Activated naive CD4-positive, alpha-beta T cell treated with anti-CD3 and anti-CD28 coated beads, Interleukin-2, amount 50 U/mL, for 24 hours (primary cell): ENCODE results near the gene ACTA1.
"Not testable (repeated sequence)": the region's sequence is repeated elsewhere in the genome, so short reads cannot be mapped to it uniquely, and the experiment has no call there.

Experiments used
- H3K27ac Mint-ChIP-seq: one replicate; pipeline ENCODE4 v1.8.0; 2021; ENCODE audit warnings: mild to moderate bottlenecking, mixed read lengths
- H3K27me3 Mint-ChIP-seq: one replicate; pipeline ENCODE4 v1.8.0; 2021; ENCODE audit warnings: mixed read lengths
- H3K36me3 Mint-ChIP-seq: one replicate; pipeline ENCODE4 v1.8.0; 2021; ENCODE audit warnings: mixed read lengths
- H3K4me1 Mint-ChIP-seq: one replicate; pipeline ENCODE4 v1.8.0; 2021; ENCODE audit warnings: mixed read lengths
- H3K4me3 Mint-ChIP-seq: one replicate; pipeline ENCODE4 v1.8.0; 2021; ENCODE audit warnings: mild to moderate bottlenecking, mixed read lengths
- H3K9me3 Mint-ChIP-seq: one replicate; pipeline ENCODE4 v1.8.0; 2021; ENCODE audit warnings: mixed read lengths

The ACTA1 gene

DNA sequence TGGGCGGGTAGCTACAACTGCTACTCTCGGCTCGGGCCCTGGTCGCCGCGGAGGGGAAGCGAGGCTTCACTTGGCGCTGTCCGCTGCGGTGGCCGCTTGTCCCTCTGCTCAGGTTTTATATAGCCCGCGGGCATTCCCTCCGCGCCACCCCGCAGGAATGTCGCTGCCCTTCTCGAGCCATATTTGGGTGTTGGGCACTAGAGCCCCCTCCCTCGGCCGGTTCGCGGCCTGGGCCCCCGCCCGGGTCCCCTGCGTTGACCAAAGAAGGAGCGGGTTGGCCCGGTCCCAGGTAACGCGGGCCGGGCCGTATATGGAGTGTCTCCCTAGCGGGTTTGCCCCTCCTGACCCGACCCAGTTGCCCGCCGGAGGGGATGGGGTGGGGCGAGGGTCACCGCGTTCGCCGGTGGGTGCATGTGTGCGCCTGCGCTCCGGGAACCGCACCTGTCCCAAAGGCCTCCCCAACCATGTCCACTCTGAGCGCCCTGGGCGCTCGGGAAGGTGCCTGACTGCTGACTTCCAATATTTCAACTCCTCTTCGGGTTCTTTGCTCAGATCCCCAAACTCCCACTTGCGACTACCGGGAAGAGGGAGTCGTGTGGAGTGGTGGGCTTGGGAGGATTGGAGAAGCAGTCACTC, at the start of gene ACTA1:
Gene ACTA1 (minus strand): TSS at position 90 of the 636 bp plus-strand sequence. CDS start 979 bp downstream, outside the sequence.
- Mint-ChIP-seq H3K4me3 (no peak within 1 kb of the TSS), H3K9me3 (no peaks in the 10 kb centered on the region), H3K27me3 (peaks cover 34% of the 10 kb centered on the region), H3K36me3 (peaks cover 7% of the 10 kb centered on the region), H3K4me1 (peaks cover 42% of the 10 kb centered on the region), H3K27ac (peak within 1 kb of the TSS; percentile 74)

DNA sequence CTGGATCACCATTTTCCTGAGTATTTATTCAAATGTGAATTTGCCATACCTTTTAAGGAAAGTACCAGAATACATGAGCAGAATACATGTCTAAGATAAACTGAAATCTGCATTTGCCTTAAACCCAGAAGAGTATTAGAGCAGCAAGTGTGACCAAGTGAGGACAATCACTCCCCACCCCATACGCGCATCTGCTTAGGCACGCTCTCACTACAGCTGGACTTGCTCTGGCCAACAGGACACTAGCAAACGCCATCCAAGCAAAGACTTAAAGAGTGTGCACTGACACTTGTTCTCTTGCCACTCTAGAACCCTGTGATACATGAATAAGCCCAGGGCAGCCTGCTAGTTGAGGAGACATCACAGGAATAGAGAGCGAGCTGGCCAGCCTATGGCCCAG, 48.6 kb upstream of the ACTA1 start:
- no peak overlapping the region for H3K27ac Mint-ChIP-seq
- H3K4me3 Mint-ChIP-seq, result no peak overlapping the region
- peaks cover 23% of the 10 kb centered on the region for H3K36me3 Mint-ChIP-seq
- no peaks in the 10 kb centered on the region for H3K27me3 Mint-ChIP-seq
- peaks cover 12% of the 10 kb centered on the region for H3K4me1 Mint-ChIP-seq
- H3K9me3 Mint-ChIP-seq, result no peaks in the 10 kb centered on the region

DNA sequence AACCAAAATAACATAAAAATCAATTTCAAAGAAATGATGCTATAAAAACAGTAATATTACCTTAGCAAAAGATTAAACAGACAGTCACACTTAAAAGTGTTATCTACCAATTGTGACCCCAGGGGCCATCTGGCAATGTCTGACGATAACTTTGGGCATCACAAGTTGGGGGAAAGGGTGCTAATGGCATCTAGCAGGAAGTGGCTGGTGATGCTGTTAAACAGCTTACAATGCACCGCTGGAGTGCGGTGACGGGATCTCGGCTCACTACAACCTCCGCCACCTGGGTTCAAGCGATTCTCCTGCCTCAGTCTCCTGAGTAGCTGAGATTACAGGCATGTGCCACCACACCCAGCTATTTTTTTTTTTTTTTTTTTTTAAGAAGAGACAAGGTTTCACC, 46.6 kb upstream of the ACTA1 start:
- Mint-ChIP-seq H3K27ac (no peak overlapping the region), H3K36me3 (peaks cover 21% of the 10 kb centered on the region), H3K27me3 (no peaks in the 10 kb centered on the region), H3K4me3 (no peak overlapping the region), H3K9me3 (no peaks in the 10 kb centered on the region), H3K4me1 (peaks cover 12% of the 10 kb centered on the region)

- no peak overlapping the region for H3K27ac Mint-ChIP-seq
- no peaks in the 10 kb centered on the region for H3K9me3 Mint-ChIP-seq
- no peaks in the 10 kb centered on the region for H3K27me3 Mint-ChIP-seq
- H3K36me3 Mint-ChIP-seq, result peaks cover 19% of the 10 kb centered on the region
- H3K4me1 Mint-ChIP-seq, result peaks cover 12% of the 10 kb centered on the region
- no peak overlapping the region for H3K4me3 Mint-ChIP-seq
Observed at GRCh38 chr1:229479660-229480399, 45.9 kb upstream of the ACTA1 start.

DNA sequence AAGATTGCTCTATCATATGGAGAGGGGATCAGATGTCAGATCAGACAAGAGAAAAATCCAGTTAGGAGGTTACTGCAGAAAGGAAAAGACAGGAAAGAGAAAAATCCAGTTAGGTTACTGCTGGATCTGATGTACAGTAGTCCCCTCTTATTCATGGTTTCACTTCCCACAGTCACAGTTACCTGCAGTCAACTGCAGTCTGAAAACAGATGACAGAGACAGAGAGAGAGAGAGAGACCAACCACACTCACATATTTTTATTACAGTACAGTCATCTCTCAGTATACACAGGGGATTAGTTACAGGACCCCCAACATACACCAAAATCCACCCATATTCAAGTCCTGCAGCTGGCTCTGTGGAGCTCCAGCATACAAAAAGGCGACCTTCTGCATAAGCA, 45.0 kb upstream of the ACTA1 start:
- Mint-ChIP-seq H3K36me3 (peaks cover 19% of the 10 kb centered on the region), H3K9me3 (no peaks in the 10 kb centered on the region), H3K27me3 (no peaks in the 10 kb centered on the region), H3K4me3 (no peak overlapping the region), H3K4me1 (peaks cover 12% of the 10 kb centered on the region), H3K27ac (no peak overlapping the region)

DNA sequence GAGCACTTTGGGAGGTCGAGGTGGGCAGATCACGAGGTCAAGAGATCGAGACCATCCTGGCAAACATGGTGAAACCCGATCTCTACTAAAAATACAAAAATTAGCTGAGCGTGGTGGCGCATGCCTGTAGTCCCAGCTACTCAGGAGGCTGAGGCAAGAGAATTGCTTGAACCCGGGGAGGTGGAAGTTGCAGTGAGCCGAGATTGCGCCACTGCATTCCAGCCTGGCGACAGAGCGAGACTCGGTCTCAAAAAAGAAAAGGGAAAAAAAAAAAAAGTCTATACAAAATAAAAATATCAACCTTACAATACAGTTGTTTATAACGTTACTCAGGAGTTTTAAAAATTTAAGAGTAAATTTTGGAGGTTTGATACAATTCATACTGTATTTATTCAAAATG, 42.0 kb upstream of the ACTA1 start:
- not testable (repeated sequence) for H3K4me3 Mint-ChIP-seq, H3K27ac Mint-ChIP-seq, H3K27me3 Mint-ChIP-seq, H3K9me3 Mint-ChIP-seq, H3K4me1 Mint-ChIP-seq
- H3K36me3 Mint-ChIP-seq, result peaks cover 14% of the 10 kb centered on the region

- no peaks in the 10 kb centered on the region for H3K9me3 Mint-ChIP-seq
- H3K27ac Mint-ChIP-seq, result no peak overlapping the region
- peaks cover 3% of the 10 kb centered on the region for H3K4me1 Mint-ChIP-seq
- H3K4me3 Mint-ChIP-seq, result no peak overlapping the region
- H3K36me3 Mint-ChIP-seq, result peaks cover 17% of the 10 kb centered on the region
- no peaks in the 10 kb centered on the region for H3K27me3 Mint-ChIP-seq
Observed at GRCh38 chr1:229474509-229474908, 40.6 kb upstream of the ACTA1 start.

DNA sequence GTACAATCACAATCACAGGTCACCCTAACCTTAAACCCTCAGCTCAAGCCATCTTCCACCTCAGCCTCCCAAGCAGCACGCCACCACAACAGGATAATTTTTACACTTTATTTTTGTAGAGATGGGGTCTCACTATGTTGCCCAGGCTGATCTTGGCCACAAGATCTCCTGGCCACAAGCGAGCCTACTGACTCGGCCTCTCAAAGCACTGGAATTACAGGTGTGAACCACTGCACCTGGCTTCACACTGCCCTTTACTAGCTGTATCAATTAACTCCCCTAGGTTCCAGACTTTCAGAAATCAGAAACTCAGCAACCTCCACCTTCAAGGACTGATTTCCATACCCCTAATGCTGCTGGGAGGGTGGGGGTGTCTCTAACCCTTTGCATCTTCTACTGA, 37.3 kb upstream of the ACTA1 start:
- no peak overlapping the region for H3K4me3 Mint-ChIP-seq
- no peaks in the 10 kb centered on the region for H3K4me1 Mint-ChIP-seq
- no peak overlapping the region for H3K27ac Mint-ChIP-seq
- no peaks in the 10 kb centered on the region for H3K9me3 Mint-ChIP-seq
- H3K36me3 Mint-ChIP-seq, result peaks cover 18% of the 10 kb centered on the region
- no peaks in the 10 kb centered on the region for H3K27me3 Mint-ChIP-seq

- Mint-ChIP-seq H3K27me3 (no peaks in the 10 kb centered on the region), H3K4me1 (no peaks in the 10 kb centered on the region), H3K9me3 (no peaks in the 10 kb centered on the region), H3K27ac (no peak overlapping the region), H3K4me3 (no peak overlapping the region), H3K36me3 (peaks cover 20% of the 10 kb centered on the region)
Observed at GRCh38 chr1:229470406-229471043, 36.6 kb upstream of the ACTA1 start.

DNA sequence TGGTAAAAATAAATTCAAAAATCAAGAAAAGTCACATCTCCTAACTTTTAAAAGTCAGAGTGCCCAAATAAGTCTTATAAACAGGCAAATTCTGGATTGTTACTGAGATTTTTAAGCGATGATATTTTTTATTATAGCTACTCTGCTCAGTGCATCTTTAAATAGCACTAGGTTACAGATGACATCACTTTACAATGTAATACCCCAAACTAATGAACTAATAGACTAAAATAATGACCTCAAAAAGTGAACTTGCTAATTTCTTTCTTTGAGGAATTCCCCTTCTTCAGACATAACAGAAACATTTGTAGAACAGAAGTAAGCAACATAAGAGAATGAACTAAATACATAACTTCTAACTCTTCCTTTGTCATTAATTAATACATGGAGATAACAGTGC, 33.0 kb upstream of the ACTA1 start:
- Mint-ChIP-seq H3K27ac (no peak overlapping the region), H3K27me3 (no peaks in the 10 kb centered on the region), H3K36me3 (peaks cover 25% of the 10 kb centered on the region), H3K9me3 (no peaks in the 10 kb centered on the region), H3K4me3 (no peak overlapping the region), H3K4me1 (no peaks in the 10 kb centered on the region)

- Mint-ChIP-seq H3K36me3 (peaks cover 28% of the 10 kb centered on the region), H3K4me1 (no peaks in the 10 kb centered on the region), H3K27me3 (no peaks in the 10 kb centered on the region), H3K4me3 (no peak overlapping the region), H3K27ac (no peak overlapping the region), H3K9me3 (no peaks in the 10 kb centered on the region)
Observed at GRCh38 chr1:229464672-229465071, 30.8 kb upstream of the ACTA1 start.

DNA sequence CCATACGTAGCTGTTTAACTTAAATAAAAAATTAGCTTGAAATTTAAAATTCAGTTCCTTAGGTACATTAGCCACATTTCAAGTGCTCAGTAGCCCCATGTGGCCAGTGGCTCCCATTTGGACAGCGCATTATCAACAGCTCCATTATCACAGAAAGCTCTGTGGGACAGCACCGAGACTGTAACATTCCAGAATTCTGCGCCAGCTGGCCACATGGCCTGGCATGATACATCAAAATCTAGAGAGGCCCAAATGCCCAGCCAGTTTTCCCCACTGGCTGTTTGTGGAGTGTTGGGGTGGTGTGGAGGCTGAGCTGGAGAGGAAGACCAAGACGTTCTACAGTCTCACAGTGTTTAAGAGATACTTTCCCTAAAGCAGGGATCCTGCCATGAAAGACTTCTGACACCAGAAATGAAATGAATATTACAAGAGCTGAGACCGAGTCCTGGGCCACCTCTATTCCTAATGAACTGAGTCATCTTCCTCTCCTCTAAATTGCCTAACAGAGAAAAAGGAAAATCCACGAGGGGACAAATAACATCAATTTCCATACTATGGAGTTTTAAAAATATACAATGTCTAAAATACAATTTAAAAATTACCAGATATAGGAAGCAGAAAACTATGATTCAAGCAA, 27.3 kb upstream of the ACTA1 start:
- Mint-ChIP-seq H3K27ac (no peak overlapping the region), H3K36me3 (peaks cover 26% of the 10 kb centered on the region), H3K27me3 (no peaks in the 10 kb centered on the region), H3K4me1 (no peaks in the 10 kb centered on the region), H3K9me3 (no peaks in the 10 kb centered on the region), H3K4me3 (no peak overlapping the region)

DNA sequence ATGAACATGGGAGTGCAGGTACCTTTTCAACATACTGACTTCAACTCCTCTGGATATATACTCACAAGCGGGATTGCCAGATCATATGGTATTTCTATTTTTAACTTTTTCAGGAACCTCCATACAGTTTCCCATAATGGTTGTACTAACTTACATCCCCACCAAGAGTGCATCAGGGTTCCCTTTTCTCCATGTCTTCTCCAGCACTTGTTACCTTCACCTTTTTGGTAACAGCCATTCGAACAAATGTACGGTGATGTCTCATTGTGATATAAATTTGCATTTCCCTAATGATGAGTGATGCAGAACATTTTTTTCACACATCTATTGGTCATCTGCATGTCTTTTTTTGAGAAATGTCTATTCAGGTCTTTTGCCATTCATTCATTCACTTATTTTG, 25.9 kb upstream of the ACTA1 start:
- Mint-ChIP-seq H3K4me3 (no peak overlapping the region), H3K4me1 (no peaks in the 10 kb centered on the region), H3K36me3 (peaks cover 23% of the 10 kb centered on the region), H3K9me3 (no peaks in the 10 kb centered on the region), H3K27ac (no peak overlapping the region), H3K27me3 (no peaks in the 10 kb centered on the region)

DNA sequence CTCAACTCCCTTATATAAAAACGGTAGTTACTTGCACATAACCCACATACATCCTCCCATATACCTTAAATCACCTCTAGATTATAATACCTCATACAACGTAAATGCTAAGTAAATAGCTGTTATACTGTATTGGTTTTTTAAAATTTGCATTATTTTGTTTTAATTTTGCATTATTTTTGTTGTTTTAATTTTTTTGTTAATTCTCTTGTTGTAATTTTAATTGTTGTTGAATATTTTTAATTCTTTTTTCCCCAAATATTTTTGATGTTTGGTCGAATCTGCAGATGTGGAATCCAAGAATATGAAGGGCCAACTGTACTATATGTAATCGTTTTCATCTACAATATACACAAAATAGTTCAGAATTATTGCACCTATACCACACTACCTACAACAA, 23.5 kb upstream of the ACTA1 start:
- no peaks in the 10 kb centered on the region for H3K9me3 Mint-ChIP-seq

GRCh38 chr1:229456016-229456415, 22.1 kb upstream of the ACTA1 start:
- Mint-ChIP-seq H3K36me3 (peaks cover 14% of the 10 kb centered on the region), H3K27me3 (no peaks in the 10 kb centered on the region), H3K9me3 (no peaks in the 10 kb centered on the region), H3K27ac (no peak overlapping the region), H3K4me3 (no peak overlapping the region), H3K4me1 (no peaks in the 10 kb centered on the region)

More for the DNA sequence above, 23.5 kb upstream of the ACTA1 start:
- peaks cover 16% of the 10 kb centered on the region for H3K36me3 Mint-ChIP-seq
- no peaks in the 10 kb centered on the region for H3K27me3 Mint-ChIP-seq
- no peak overlapping the region for H3K4me3 Mint-ChIP-seq
- no peak overlapping the region for H3K27ac Mint-ChIP-seq
- H3K4me1 Mint-ChIP-seq, result no peaks in the 10 kb centered on the region

DNA sequence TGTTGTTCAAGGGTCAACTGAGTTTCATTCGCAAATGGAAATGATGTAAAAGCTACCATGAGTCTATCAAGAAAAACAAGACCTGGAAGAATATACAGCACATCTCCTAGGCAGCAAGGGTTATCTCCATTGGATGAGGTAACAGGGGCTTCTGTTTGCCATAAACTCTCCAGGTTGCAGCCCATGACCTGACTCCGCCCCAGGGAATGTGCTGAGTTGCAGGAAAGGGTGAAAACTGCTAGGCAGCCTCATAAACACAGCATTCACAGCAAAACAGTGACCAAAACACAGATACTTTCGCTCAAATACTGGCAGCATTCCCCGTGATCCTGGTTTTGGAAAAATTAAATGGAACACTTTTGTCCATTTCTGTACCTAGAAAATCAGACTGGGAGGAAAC, 20.2 kb upstream of the ACTA1 start:
- H3K4me1 Mint-ChIP-seq, result no peaks in the 10 kb centered on the region
- no peaks in the 10 kb centered on the region for H3K9me3 Mint-ChIP-seq
- no peaks in the 10 kb centered on the region for H3K27me3 Mint-ChIP-seq
- H3K4me3 Mint-ChIP-seq, result no peak overlapping the region
- H3K36me3 Mint-ChIP-seq, result peaks cover 7% of the 10 kb centered on the region
- H3K27ac Mint-ChIP-seq, result no peak overlapping the region
